ENCODE data around the gene KLHDC2.

GRCh38 chr14:49783394-49784014 is 15.6 kb downstream of the KLHDC2 start:
- no peak for TF ChIP-seq POLR2A (IDR thresholded peaks at IDR 0.05; ENCODE audit: low read depth, low read length)
- no peak for TF ChIP-seq POLR2AphosphoS5 (IDR thresholded peaks at IDR 0.05; ENCODE audit: low read depth, low read length)
- no peak for TF ChIP-seq TAF1 (IDR thresholded peaks at IDR 0.05; ENCODE audit: low read depth, low read length)
- no peak for TF ChIP-seq PAX5 (IDR thresholded peaks at IDR 0.05; ENCODE audit: insufficient read depth, low read length, severe bottlenecking)
- TF ChIP-seq SPI1 (IDR thresholded peaks at IDR 0.05; ENCODE audit: low read depth, low read length) = no peak
- no peak for TF ChIP-seq POU2F2 (IDR thresholded peaks at IDR 0.05; ENCODE audit: low read depth, low read length)
